ENCODE results near the gene PITX1. TPM values are rescaled to one million over a fixed set of nuclear protein-coding genes. Genes with fewer than 3 reads are reported as not detected.
"Not testable (repeated sequence)": the region's sequence is repeated elsewhere in the genome, so short reads cannot be mapped to it uniquely, and the experiment has no call there.

PITX1 gene
- total and polyA plus RNA-seq, 7 experiments from 2014 or later, result 0.17 TPM; not detected in 6

GRCh38 chr5:135007305-135007704, 26.7 kb downstream of the PITX1 start:
- DNase-seq (no peak), ATAC-seq (no peak)
- no peaks in the 10 kb centered on the region for H3K36me3 ChIP-seq (ENCODE audit: control insufficient read depth in 2 of 3, insufficient read depth in 3 of 3, low read length in 3 of 3)
- H3K27me3 ChIP-seq (ENCODE audit: control insufficient read depth in 2 of 2, insufficient read depth in 2 of 2, low read length in 2 of 2), result no peaks in the 10 kb centered on the region
- CTCF ChIA-PET, result no interaction called here
- no peak overlapping the region for H3K27ac ChIP-seq (ENCODE audit: low read depth, low read length)
- Mint-ChIP-seq H3K9me3 (peaks cover 0 to 2% (median 0%) of the 10 kb centered on the region in 11 donors), H3K4me1 (peaks cover 0 to 6% (median 0%) of the 10 kb centered on the region in 7 donors), H3K36me3 (peaks cover 0 to 32% (median 7%) of the 10 kb centered on the region in 5 donors), H3K27ac (no peak overlapping the region), H3K4me3 (no peak overlapping the region), H3K27me3 (peaks cover 0 to 8% (median 0%) of the 10 kb centered on the region in 5 donors)
- no peaks in the 10 kb centered on the region for H3K4me1 ChIP-seq (ENCODE audit: control insufficient read depth in 2 of 2, insufficient read depth in 2 of 2, low read length in 2 of 2)
- intact Hi-C loops (cut with micrococcal nuclease), result no loop called here
- H3K9me3 ChIP-seq (ENCODE audit: control insufficient read depth in 2 of 3, low read length in 3 of 3), result no peaks in the 10 kb centered on the region
- POLR2A ChIA-PET, result no interaction called here
- no peak overlapping the region for H3K4me3 ChIP-seq (ENCODE audit: low read length)

GRCh38 chr5:135005076-135005475, 29.0 kb downstream of the PITX1 start:
- H3K4me3 Mint-ChIP-seq, result no peak overlapping the region
- ChIA-PET CTCF (no interaction called here), POLR2A (no interaction called here)
- no peaks in the 10 kb centered on the region for H3K36me3 ChIP-seq (ENCODE audit: control insufficient read depth in 2 of 3, insufficient read depth in 3 of 3, low read length in 3 of 3)
- H3K27ac Mint-ChIP-seq, result no peak overlapping the region
- no peaks in the 10 kb centered on the region for H3K27me3 ChIP-seq (ENCODE audit: control insufficient read depth in 2 of 2, insufficient read depth in 2 of 2, low read length in 2 of 2)
- DNase-seq, result no peak
- H3K9me3 Mint-ChIP-seq, result peaks cover 0 to 4% (median 0%) of the 10 kb centered on the region in 11 donors
- peaks cover 0 to 12% (median 0%) of the 10 kb centered on the region in 5 donors for H3K27me3 Mint-ChIP-seq
- no peaks in the 10 kb centered on the region for H3K4me1 ChIP-seq (ENCODE audit: control insufficient read depth in 2 of 2, insufficient read depth in 2 of 2, low read length in 2 of 2)
- H3K4me1 Mint-ChIP-seq, result peaks cover 0 to 6% (median 0%) of the 10 kb centered on the region in 7 donors
- no peak overlapping the region for H3K27ac ChIP-seq (ENCODE audit: low read depth, low read length)
- intact Hi-C loops (cut with micrococcal nuclease), result no loop called here
- H3K9me3 ChIP-seq (ENCODE audit: control insufficient read depth in 2 of 3, low read length in 3 of 3), result no peaks in the 10 kb centered on the region
- ATAC-seq, result no peak
- H3K36me3 Mint-ChIP-seq, result peaks cover 0 to 45% (median 7%) of the 10 kb centered on the region in 5 donors
- H3K4me3 ChIP-seq (ENCODE audit: low read length), result no peak overlapping the region

GRCh38 chr5:135004376-135004775, 29.7 kb downstream of the PITX1 start:
- Mint-ChIP-seq H3K36me3 (peaks cover 0 to 45% (median 7%) of the 10 kb centered on the region in 5 donors), H3K9me3 (peaks cover 0 to 4% (median 0%) of the 10 kb centered on the region in 11 donors), H3K4me1 (peaks cover 0 to 6% (median 0%) of the 10 kb centered on the region in 7 donors), H3K4me3 (no peak overlapping the region), H3K27me3 (peaks cover 0 to 14% (median 0%) of the 10 kb centered on the region in 5 donors), H3K27ac (no peak overlapping the region)
- Histone ChIP-seq H3K4me1 (ENCODE audit: control insufficient read depth in 2 of 2, insufficient read depth in 2 of 2, low read length in 2 of 2) (no peaks in the 10 kb centered on the region), H3K4me3 (ENCODE audit: low read length) (no peak overlapping the region), H3K9me3 (ENCODE audit: control insufficient read depth in 2 of 3, low read length in 3 of 3) (no peaks in the 10 kb centered on the region), H3K27me3 (ENCODE audit: control insufficient read depth in 2 of 2, insufficient read depth in 2 of 2, low read length in 2 of 2) (no peaks in the 10 kb centered on the region), H3K27ac (ENCODE audit: low read depth, low read length) (no peak overlapping the region), H3K36me3 (ENCODE audit: control insufficient read depth in 2 of 3, insufficient read depth in 3 of 3, low read length in 3 of 3) (no peaks in the 10 kb centered on the region)
- CTCF ChIA-PET, result no interaction called here
- intact Hi-C loops (cut with micrococcal nuclease), result no loop called here
- DNase-seq (no peak), ATAC-seq (no peak)
- POLR2A ChIA-PET, result interaction anchor here (1.1 kb wide), 1 partner anchor 10 kb away, joined by 4 read pairs; no protein-coding TSS in a partner anchor

- H3K4me3 ChIP-seq (ENCODE audit: low read length); ATAC-seq; H3K36me3 ChIP-seq (ENCODE audit: control insufficient read depth in 2 of 3, insufficient read depth in 3 of 3, low read length in 3 of 3); H3K27ac ChIP-seq (ENCODE audit: low read depth, low read length); H3K4me1 ChIP-seq (ENCODE audit: control insufficient read depth in 2 of 2, insufficient read depth in 2 of 2, low read length in 2 of 2); DNase-seq; POLR2A ChIA-PET; intact Hi-C loops (cut with micrococcal nuclease); H3K27me3 ChIP-seq (ENCODE audit: control insufficient read depth in 2 of 2, insufficient read depth in 2 of 2, low read length in 2 of 2); H3K4me3 Mint-ChIP-seq; CTCF ChIA-PET; H3K4me1 Mint-ChIP-seq; H3K9me3 ChIP-seq (ENCODE audit: control insufficient read depth in 2 of 3, low read length in 3 of 3); H3K27ac Mint-ChIP-seq; H3K9me3 Mint-ChIP-seq: not testable (repeated sequence)
- Mint-ChIP-seq H3K27me3 (peaks cover 0 to 24% (median 0%) of the 10 kb centered on the region in 5 donors), H3K36me3 (peaks cover 0 to 30% (median 5%) of the 10 kb centered on the region in 5 donors)
Measured at GRCh38 chr5:134998068-134998467, 36.0 kb downstream of the PITX1 start.

GRCh38 chr5:134997015-134997414, 37.0 kb downstream of the PITX1 start:
- H3K27ac ChIP-seq (ENCODE audit: low read depth, low read length), result no peak overlapping the region
- DNase-seq (no peak), ATAC-seq (no peak)
- H3K4me1 ChIP-seq (ENCODE audit: control insufficient read depth in 2 of 2, insufficient read depth in 2 of 2, low read length in 2 of 2), result no peaks in the 10 kb centered on the region
- peaks cover 0 to 3% (median 0%) of the 10 kb centered on the region in 7 donors for H3K4me1 Mint-ChIP-seq
- H3K9me3 ChIP-seq (ENCODE audit: control insufficient read depth in 2 of 3, low read length in 3 of 3), result no peaks in the 10 kb centered on the region
- no peaks in the 10 kb centered on the region for H3K36me3 ChIP-seq (ENCODE audit: control insufficient read depth in 2 of 3, insufficient read depth in 3 of 3, low read length in 3 of 3)
- no peak overlapping the region for H3K27ac Mint-ChIP-seq
- ChIA-PET POLR2A (no interaction called here), CTCF (no interaction called here)
- no peaks in the 10 kb centered on the region for H3K27me3 ChIP-seq (ENCODE audit: control insufficient read depth in 2 of 2, insufficient read depth in 2 of 2, low read length in 2 of 2)
- no peak overlapping the region for H3K4me3 Mint-ChIP-seq
- H3K27me3 Mint-ChIP-seq, result peaks cover 0 to 20% (median 0%) of the 10 kb centered on the region in 5 donors
- peaks cover 0 to 23% (median 4%) of the 10 kb centered on the region in 5 donors for H3K36me3 Mint-ChIP-seq
- H3K4me3 ChIP-seq (ENCODE audit: low read length), result no peak overlapping the region
- peaks cover 0 to 5% (median 0%) of the 10 kb centered on the region in 11 donors for H3K9me3 Mint-ChIP-seq
- intact Hi-C loops (cut with micrococcal nuclease), result no loop called here

- Mint-ChIP-seq H3K36me3 (peaks cover 0 to 20% (median 4%) of the 10 kb centered on the region in 5 donors), H3K4me3 (no peak overlapping the region), H3K27me3 (peaks cover 0 to 23% (median 0%) of the 10 kb centered on the region in 5 donors), H3K27ac (no peak overlapping the region), H3K9me3 (peaks cover 0 to 5% (median 0%) of the 10 kb centered on the region in 11 donors), H3K4me1 (peaks cover 0 to 3% (median 0%) of the 10 kb centered on the region in 7 donors)
- intact Hi-C loops (cut with micrococcal nuclease), result no loop called here
- no peaks in the 10 kb centered on the region for H3K9me3 ChIP-seq (ENCODE audit: control insufficient read depth in 2 of 3, low read length in 3 of 3)
- POLR2A ChIA-PET, result no interaction called here
- no peak overlapping the region for H3K27ac ChIP-seq (ENCODE audit: low read depth, low read length)
- CTCF ChIA-PET, result no interaction called here
- H3K36me3 ChIP-seq (ENCODE audit: control insufficient read depth in 2 of 3, insufficient read depth in 3 of 3, low read length in 3 of 3), result no peaks in the 10 kb centered on the region
- H3K4me1 ChIP-seq (ENCODE audit: control insufficient read depth in 2 of 2, insufficient read depth in 2 of 2, low read length in 2 of 2), result no peaks in the 10 kb centered on the region
- no peaks in the 10 kb centered on the region for H3K27me3 ChIP-seq (ENCODE audit: control insufficient read depth in 2 of 2, insufficient read depth in 2 of 2, low read length in 2 of 2)
- DNase-seq (no peak), ATAC-seq (no peak)
- H3K4me3 ChIP-seq (ENCODE audit: low read length), result no peak overlapping the region
Measured at GRCh38 chr5:134995850-134996402, 38.1 kb downstream of the PITX1 start.

- no peaks in the 10 kb centered on the region for H3K27me3 ChIP-seq (ENCODE audit: control insufficient read depth in 2 of 2, insufficient read depth in 2 of 2, low read length in 2 of 2)
- H3K27me3 Mint-ChIP-seq, result peaks cover 0 to 26% (median 0%) of the 10 kb centered on the region in 5 donors
- ChIA-PET CTCF (no interaction called here), POLR2A (no interaction called here)
- DNase-seq (no peak), ATAC-seq (no peak)
- H3K4me3 Mint-ChIP-seq, result no peak overlapping the region
- no peak overlapping the region for H3K4me3 ChIP-seq (ENCODE audit: low read length)
- H3K9me3 ChIP-seq (ENCODE audit: control insufficient read depth in 2 of 3, low read length in 3 of 3), result no peaks in the 10 kb centered on the region
- peaks cover 0 to 5% (median 0%) of the 10 kb centered on the region in 11 donors for H3K9me3 Mint-ChIP-seq
- H3K27ac ChIP-seq (ENCODE audit: low read depth, low read length), result no peak overlapping the region
- intact Hi-C loops (cut with micrococcal nuclease), result no loop called here
- H3K4me1 ChIP-seq (ENCODE audit: control insufficient read depth in 2 of 2, insufficient read depth in 2 of 2, low read length in 2 of 2), result no peaks in the 10 kb centered on the region
- peaks cover 0 to 4% (median 1%) of the 10 kb centered on the region in 7 donors for H3K4me1 Mint-ChIP-seq
- H3K27ac Mint-ChIP-seq, result no peak overlapping the region
- H3K36me3 ChIP-seq (ENCODE audit: control insufficient read depth in 2 of 3, insufficient read depth in 3 of 3, low read length in 3 of 3), result no peaks in the 10 kb centered on the region
- peaks cover 0 to 10% (median 4%) of the 10 kb centered on the region in 5 donors for H3K36me3 Mint-ChIP-seq
Measured at GRCh38 chr5:134994560-134995156, 39.4 kb downstream of the PITX1 start.

Measured in naive thymus-derived CD4-positive, alpha-beta T cell (primary cell).